Osteocyte (in vitro differentiated cells): ENCODE measurements around the gene ZNF582. TPM values are rescaled to one million over a fixed set of nuclear protein-coding genes. Genes with fewer than 3 reads are reported as not detected.

Experiments
- DNase-seq: peaks from one replicate; pipeline ENCODE4 v3.0.0; 2021; ENCODE audit warnings: mixed read lengths; ENCODE audit not compliant: unreplicated experiment; ENCODE audit errors: extremely low spot score
- H3K27ac Mint-ChIP-seq: one replicate; pipeline ENCODE4 v1.8.0; 2021; ENCODE audit warnings: mild to moderate bottlenecking, mixed read lengths; ENCODE audit not compliant: unreplicated experiment
- H3K27me3 Mint-ChIP-seq: one replicate; pipeline ENCODE4 v1.8.0; 2021; ENCODE audit warnings: mixed read lengths; ENCODE audit not compliant: unreplicated experiment
- H3K36me3 Mint-ChIP-seq: one replicate; pipeline ENCODE4 v1.8.0; 2021; ENCODE audit warnings: mixed read lengths; ENCODE audit not compliant: unreplicated experiment
- H3K4me1 Mint-ChIP-seq: one replicate; pipeline ENCODE4 v1.8.0; 2021; ENCODE audit warnings: mixed read lengths; ENCODE audit not compliant: unreplicated experiment
- H3K4me3 Mint-ChIP-seq: one replicate; pipeline ENCODE4 v1.8.0; 2021; ENCODE audit warnings: mild to moderate bottlenecking, moderate library complexity, mixed read lengths; ENCODE audit not compliant: unreplicated experiment
- H3K9me3 Mint-ChIP-seq: one replicate; pipeline ENCODE4 v1.8.0; 2021; ENCODE audit warnings: mixed read lengths; ENCODE audit not compliant: unreplicated experiment
- total RNA-seq: library from RNA; stranded (reverse); gene quantifications from 2 replicates; pipeline ENCODE4 v1.2.1, GENCODE V29; 2021
- TF ChIP-seq, protein P1 (sequence below): fragments of 200-600 bp; sonication (generic); IDR thresholded peaks from 2 replicates; pipeline ENCODE4 v1.5.0; 2021; ENCODE audit warnings: antibody characterized with exemption, mild to moderate bottlenecking, moderate library complexity

The ZNF582 gene
- total RNA-seq, 1 donor from 2014 or later = 6.1 TPM

GRCh38 chr19:56398809-56399208, 5.5 kb upstream of the ZNF582 start:
- peaks cover 58% of the 10 kb centered on the region for H3K9me3 Mint-ChIP-seq
- peaks cover 14% of the 10 kb centered on the region for H3K4me1 Mint-ChIP-seq
- TF ChIP-seq, protein P1, sequence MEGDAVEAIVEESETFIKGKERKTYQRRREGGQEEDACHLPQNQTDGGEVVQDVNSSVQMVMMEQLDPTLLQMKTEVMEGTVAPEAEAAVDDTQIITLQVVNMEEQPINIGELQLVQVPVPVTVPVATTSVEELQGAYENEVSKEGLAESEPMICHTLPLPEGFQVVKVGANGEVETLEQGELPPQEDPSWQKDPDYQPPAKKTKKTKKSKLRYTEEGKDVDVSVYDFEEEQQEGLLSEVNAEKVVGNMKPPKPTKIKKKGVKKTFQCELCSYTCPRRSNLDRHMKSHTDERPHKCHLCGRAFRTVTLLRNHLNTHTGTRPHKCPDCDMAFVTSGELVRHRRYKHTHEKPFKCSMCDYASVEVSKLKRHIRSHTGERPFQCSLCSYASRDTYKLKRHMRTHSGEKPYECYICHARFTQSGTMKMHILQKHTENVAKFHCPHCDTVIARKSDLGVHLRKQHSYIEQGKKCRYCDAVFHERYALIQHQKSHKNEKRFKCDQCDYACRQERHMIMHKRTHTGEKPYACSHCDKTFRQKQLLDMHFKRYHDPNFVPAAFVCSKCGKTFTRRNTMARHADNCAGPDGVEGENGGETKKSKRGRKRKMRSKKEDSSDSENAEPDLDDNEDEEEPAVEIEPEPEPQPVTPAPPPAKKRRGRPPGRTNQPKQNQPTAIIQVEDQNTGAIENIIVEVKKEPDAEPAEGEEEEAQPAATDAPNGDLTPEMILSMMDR = no peak
- no peak overlapping the region for H3K27ac Mint-ChIP-seq
- H3K27me3 Mint-ChIP-seq = no peaks in the 10 kb centered on the region
- no peak overlapping the region for H3K4me3 Mint-ChIP-seq
- H3K36me3 Mint-ChIP-seq = peaks cover 61% of the 10 kb centered on the region
- DNase-seq = no peak

- Mint-ChIP-seq H3K27ac (no peak overlapping the region), H3K36me3 (peaks cover 41% of the 10 kb centered on the region), H3K27me3 (no peaks in the 10 kb centered on the region), H3K4me3 (no peak overlapping the region), H3K9me3 (peaks cover 66% of the 10 kb centered on the region), H3K4me1 (no peaks in the 10 kb centered on the region)
- TF ChIP-seq, protein P1 = no peak
- DNase-seq = no peak
Measured at GRCh38 chr19:56383826-56384605, 9.3 kb downstream of the ZNF582 start.

- TF ChIP-seq, protein P1 = no peak
- H3K9me3 Mint-ChIP-seq = peaks cover 74% of the 10 kb centered on the region
- H3K4me3 Mint-ChIP-seq = no peak overlapping the region
- H3K36me3 Mint-ChIP-seq = peaks cover 64% of the 10 kb centered on the region
- no peak overlapping the region for H3K27ac Mint-ChIP-seq
- DNase-seq = no peak
- H3K27me3 Mint-ChIP-seq = no peaks in the 10 kb centered on the region
- H3K4me1 Mint-ChIP-seq = no peaks in the 10 kb centered on the region
Measured at GRCh38 chr19:56377105-56377924, 16.0 kb downstream of the ZNF582 start.

DNA sequence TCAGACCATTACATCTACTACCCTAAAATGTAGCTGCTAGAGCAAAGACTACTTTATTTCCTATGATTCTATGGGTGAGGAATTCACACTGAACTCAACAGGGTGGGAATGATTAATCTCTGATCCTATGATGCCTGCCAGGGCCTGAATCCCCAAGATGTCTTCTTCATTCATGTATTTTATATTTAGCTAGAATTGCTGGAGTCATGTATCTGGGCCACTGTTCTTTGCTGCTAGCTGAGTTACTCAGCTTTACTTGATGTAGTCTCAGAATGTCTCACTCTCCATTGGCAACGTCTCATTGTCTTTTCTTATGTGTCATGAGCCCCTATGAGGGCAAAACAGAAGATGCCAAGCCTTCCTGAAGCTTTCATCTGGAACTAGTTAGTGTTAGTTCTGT, 21.1 kb downstream of the ZNF582 start:
- Mint-ChIP-seq H3K4me1 (peaks cover 16% of the 10 kb centered on the region), H3K9me3 (peaks cover 74% of the 10 kb centered on the region), H3K27ac (no peak overlapping the region), H3K4me3 (no peak overlapping the region), H3K36me3 (peaks cover 59% of the 10 kb centered on the region), H3K27me3 (no peaks in the 10 kb centered on the region)
- DNase-seq = no peak
- TF ChIP-seq, protein P1 = no peak
